Upper lobe of left lung (tissue), 6 donors: ENCODE data around the gene CRNKL1. TPM values are rescaled to one million over a fixed set of nuclear protein-coding genes. Genes with fewer than 3 reads are reported as not detected.
A peak's percentile ranks its signal among the peaks of the same experiment; 100 is the strongest.

Experiments used
- ATAC-seq, 2 donors: fragments of 200-7000 bp; cut with Tn5 transposase; one replicate each; pipeline ENCODE4 v1.9.1; 2022; ENCODE audit warnings: mild to moderate bottlenecking in 2 of 2, moderate library complexity in 2 of 2; ENCODE audit not compliant: low FRiP score in 2 of 2
- DNase-seq, 2 donors: peaks; one replicate each; pipeline ENCODE4 v3.0.0-alpha.2; 2019 to 2020
- H3K27ac ChIP-seq, 4 donors: fragments of 200-600 bp; sonication (generic); one replicate each; pipeline ENCODE4 v1.5.1; 2016 to 2019
- H3K27me3 ChIP-seq, 4 donors: fragments of 200-600 bp; sonication (generic); one replicate each; pipeline ENCODE4 v1.5.1; 2017 to 2019
- H3K36me3 ChIP-seq, 4 donors: fragments of 200-600 bp; sonication (generic); one replicate each; pipeline ENCODE4 v1.5.1; 2016 to 2019
- H3K4me1 ChIP-seq, 4 donors: fragments of 200-600 bp; sonication (generic); one replicate each; pipeline ENCODE4 v1.5.1; 2018 to 2019
- H3K4me3 ChIP-seq, 4 donors: fragments of 200-600 bp; sonication (generic); one replicate each; pipeline ENCODE4 v1.5.1; 2017 to 2019; ENCODE audit warnings: mild to moderate bottlenecking in 2 of 4, moderate library complexity in 1 of 4
- H3K9me3 ChIP-seq, 4 donors: fragments of 200-600 bp; sonication (generic); one replicate each; pipeline ENCODE4 v1.5.1; 2018 to 2019
- CTCF ChIP-seq, 6 experiments: fragments of 450-650 bp in 4 of 6; fragments of 200-600 bp in 2 of 6; sonication (generic) in 2 of 6; IDR thresholded peaks; one replicate each; pipeline ENCODE4 v1.5.1; 2016 to 2019; ENCODE audit warnings: antibody characterized with exemption in 6 of 6
- EP300 ChIP-seq, 4 donors: sonication (generic); formaldehyde crosslinking; IDR thresholded peaks; one replicate each; pipeline ENCODE4 v1.5.1; 2017; ENCODE audit warnings: antibody characterized with exemption in 4 of 4, control low read depth in 2 of 4
- POLR2A ChIP-seq, 4 donors: fragments of 450-650 bp; IDR thresholded peaks; one replicate each; pipeline ENCODE4 v1.5.1; 2016 to 2017; ENCODE audit warnings: antibody characterized with exemption in 4 of 4, mild to moderate bottlenecking in 2 of 4
- POLR2AphosphoS5 ChIP-seq, 2 donors: sonication (generic); formaldehyde crosslinking; IDR thresholded peaks; one replicate each; pipeline ENCODE4 v1.5.1; 2017; ENCODE audit warnings: antibody characterized with exemption in 2 of 2
- WGBS, 2 donors: methylation state at CpG; one replicate each; pipeline ENCODE4 v1.1.5; 2017 to 2018; 5-methylcytosine and 5-hydroxymethylcytosine counted together
- total RNA-seq, 6 donors: library from RNA; depleted of rRNA in 4 of 6; stranded (reverse); fragments of >200 nt in 4 of 6; gene quantifications; one replicate each; pipeline versions ENCODE4 v1.1.0 to v1.2.1, GENCODE V29; 2016 to 2021
- donor health status: DM: no; HTN: no; CAD: no; lungs with moderate emphysema.
- donor health status: DM: no; HTN: yes; CAD: no; lungs with severe emphysema.

The CRNKL1 gene
- total RNA-seq, 6 donors from 2014 or later, result 13.5 to 44.0 (median 18.4) TPM

GRCh38 chr20:19998990-19999705 is 53.1 kb downstream of the CRNKL1 start:
- peaks cover 15 to 79% (median 34%) of the 10 kb centered on the region in 4 donors for H3K36me3 ChIP-seq
- DNase-seq (no peak), ATAC-seq (no peak)
- no peaks in the 10 kb centered on the region for H3K27me3 ChIP-seq
- H3K4me1 ChIP-seq, result peaks cover 46 to 78% (median 50%) of the 10 kb centered on the region in 4 donors
- TF ChIP-seq POLR2A (IDR thresholded peaks at IDR 0.05) (no peak), POLR2AphosphoS5 (IDR thresholded peaks at IDR 0.05) (no peak), CTCF (IDR thresholded peaks at IDR 0.05) (no peak), EP300 (IDR thresholded peaks at IDR 0.05) (no peak)
- H3K4me3 ChIP-seq, result no peak overlapping the region
- peak overlapping the region in 2 of 4 donors; percentile 18 to 31 for H3K27ac ChIP-seq
- H3K9me3 ChIP-seq, result no peaks in the 10 kb centered on the region
- 83 to 85% methylated on average over 7 of the region's 7 CpGs for WGBS, 2 donors

- H3K4me1 ChIP-seq, result peaks cover 41 to 79% (median 52%) of the 10 kb centered on the region in 4 donors
- DNase-seq (peak in 1 of 2 donors; percentile 44), ATAC-seq (no peak)
- H3K27me3 ChIP-seq, result no peaks in the 10 kb centered on the region
- TF ChIP-seq CTCF (IDR thresholded peaks at IDR 0.05) (no peak), POLR2AphosphoS5 (IDR thresholded peaks at IDR 0.05) (no peak), EP300 (IDR thresholded peaks at IDR 0.05) (no peak), POLR2A (IDR thresholded peaks at IDR 0.05) (no peak)
- peaks cover 15 to 92% (median 35%) of the 10 kb centered on the region in 4 donors for H3K36me3 ChIP-seq
- WGBS, 2 donors, result 24 to 30% methylated on average over 8 to 9 of the region's 9 CpGs
- H3K9me3 ChIP-seq, result no peaks in the 10 kb centered on the region
- peak overlapping the region; percentile 13 to 77 (median 54) for H3K27ac ChIP-seq
- H3K4me3 ChIP-seq, result no peak overlapping the region
These were observed 55.3 kb downstream of the CRNKL1 start for GRCh38 chr20:19996917-19997316.

- Histone ChIP-seq H3K27ac (peak overlapping the region in 3 of 4 donors; percentile 35 to 77 (median 73)), H3K27me3 (no peaks in the 10 kb centered on the region), H3K4me3 (no peak overlapping the region), H3K9me3 (no peaks in the 10 kb centered on the region), H3K4me1 (peaks cover 45 to 86% (median 58%) of the 10 kb centered on the region in 4 donors), H3K36me3 (peaks cover 15 to 86% (median 37%) of the 10 kb centered on the region in 4 donors)
- no peak for ATAC-seq
- TF ChIP-seq POLR2AphosphoS5 (IDR thresholded peaks at IDR 0.05) (no peak), POLR2A (IDR thresholded peaks at IDR 0.05) (no peak)
- DNase-seq, result no peak
- WGBS, 2 donors, result 80% methylated on average over 8 of the region's 8 CpGs
These were observed 56.0 kb downstream of the CRNKL1 start for GRCh38 chr20:19996222-19996621.

- ATAC-seq, result peak; percentile 44 to 67
- no peak for DNase-seq
- peak; percentile 57 to 81 (median 70) for TF ChIP-seq CTCF (IDR thresholded peaks at IDR 0.05)
- no peak for TF ChIP-seq POLR2A (IDR thresholded peaks at IDR 0.05)
- peak in 1 of 2 donors; percentile 12 for TF ChIP-seq POLR2AphosphoS5 (IDR thresholded peaks at IDR 0.05)
- no peak for TF ChIP-seq EP300 (IDR thresholded peaks at IDR 0.05)
These were observed 56.9 kb downstream of the CRNKL1 start for GRCh38 chr20:19995220-19995863.

GRCh38 chr20:19993958-19994669 is 58.2 kb downstream of the CRNKL1 start:
- H3K27ac ChIP-seq, result peak overlapping the region; percentile 57 to 84 (median 70)
- peak in 1 of 2 donors; percentile 53 for ATAC-seq
- WGBS, 2 donors, result 67 to 74% methylated on average over 8 to 12 of the region's 12 CpGs
- no peak for TF ChIP-seq EP300 (IDR thresholded peaks at IDR 0.05)
- no peak for TF ChIP-seq CTCF (IDR thresholded peaks at IDR 0.05)
- no peak for TF ChIP-seq POLR2A (IDR thresholded peaks at IDR 0.05)
- TF ChIP-seq POLR2AphosphoS5 (IDR thresholded peaks at IDR 0.05), result peak in 1 of 2 donors; percentile 48
- peaks cover 5 to 80% (median 32%) of the 10 kb centered on the region in 4 donors for H3K36me3 ChIP-seq
- no peaks in the 10 kb centered on the region for H3K27me3 ChIP-seq
- H3K4me1 ChIP-seq, result peaks cover 41 to 72% (median 63%) of the 10 kb centered on the region in 4 donors
- H3K9me3 ChIP-seq, result no peaks in the 10 kb centered on the region
- DNase-seq, result no peak
- H3K4me3 ChIP-seq, result no peak overlapping the region

More at GRCh38 chr20:19995220-19995863, 56.9 kb downstream of the CRNKL1 start:
- H3K4me3 ChIP-seq, result no peak overlapping the region
- H3K36me3 ChIP-seq, result peaks cover 10 to 83% (median 33%) of the 10 kb centered on the region in 4 donors
- no peaks in the 10 kb centered on the region for H3K9me3 ChIP-seq
- 26 to 28% methylated on average over 5 of the region's 5 CpGs for WGBS, 2 donors
- no peaks in the 10 kb centered on the region for H3K27me3 ChIP-seq
- peaks cover 45 to 83% (median 63%) of the 10 kb centered on the region in 4 donors for H3K4me1 ChIP-seq
- H3K27ac ChIP-seq, result peak overlapping the region in 2 of 4 donors; percentile 77 to 84
